ENCODE data around the gene NINJ2.

NINJ2 gene

DNA sequence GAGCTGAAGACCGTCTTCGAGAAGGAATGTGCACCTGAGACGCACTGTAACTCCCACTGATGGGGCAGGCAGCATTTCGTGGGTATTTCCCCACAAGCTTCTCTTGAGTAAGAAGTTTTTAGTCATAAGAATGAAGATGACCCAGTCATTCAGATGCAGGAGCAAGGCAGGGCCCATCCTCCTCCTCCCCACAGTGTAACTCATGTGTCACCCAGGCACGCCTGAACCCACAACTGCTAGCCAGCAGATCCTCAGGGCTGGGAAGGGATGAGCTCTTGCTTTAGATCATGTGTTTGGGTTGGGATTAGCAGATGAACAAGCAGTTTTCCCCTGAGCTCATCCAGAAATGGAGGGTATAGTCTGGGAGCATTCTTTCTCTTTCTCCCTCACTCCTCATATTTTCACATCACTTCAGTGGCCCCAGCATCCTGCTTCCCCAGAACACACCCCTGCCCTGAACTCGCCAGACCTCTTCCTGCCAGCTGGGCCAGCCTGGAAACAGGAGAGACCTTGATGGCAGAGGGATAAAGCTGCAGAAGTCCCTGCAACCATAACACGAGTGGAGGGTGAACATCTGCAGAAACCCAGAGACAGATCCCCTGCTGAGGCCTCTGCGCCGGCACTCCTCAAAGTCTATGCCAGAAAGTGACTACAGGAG lies 130.2 kb downstream of the NINJ2 start:
- Histone ChIP-seq H3K27me3 (ENCODE audit: control insufficient read depth, insufficient read depth, low read length) (no peaks in the 10 kb centered on the region), H3K4me2 (ENCODE audit: low read length) (no peak overlapping the region), H3K9ac (no peak overlapping the region), H3K79me2 (peaks cover 6% of the 10 kb centered on the region), H3K4me3 (ENCODE audit: low read depth, low read length) (no peak overlapping the region), H3K9me3 (ENCODE audit: control insufficient read depth, low read length) (no peaks in the 10 kb centered on the region), H3K27ac (no peak overlapping the region), H2AFZ (no peak overlapping the region), H3K4me1 (peaks cover 9% of the 10 kb centered on the region), H3K36me3 (ENCODE audit: control insufficient read depth, insufficient read depth, low read length) (no peaks in the 10 kb centered on the region)
- no peak for TF ChIP-seq CTCF (IDR thresholded peaks at IDR 0.05)

- no peak for TF ChIP-seq CTCF (IDR thresholded peaks at IDR 0.05)
- Histone ChIP-seq H3K79me2 (peaks cover 6% of the 10 kb centered on the region), H3K4me1 (peaks cover 9% of the 10 kb centered on the region), H3K4me3 (ENCODE audit: low read depth, low read length) (no peak overlapping the region), H3K36me3 (ENCODE audit: control insufficient read depth, insufficient read depth, low read length) (no peaks in the 10 kb centered on the region), H3K27ac (no peak overlapping the region), H3K27me3 (ENCODE audit: control insufficient read depth, insufficient read depth, low read length) (no peaks in the 10 kb centered on the region), H3K4me2 (ENCODE audit: low read length) (no peak overlapping the region), H3K9ac (no peak overlapping the region), H2AFZ (no peak overlapping the region), H3K9me3 (ENCODE audit: control insufficient read depth, low read length) (no peaks in the 10 kb centered on the region)
Measured at GRCh38 chr12:531951-532585, 131.2 kb downstream of the NINJ2 start.

DNA sequence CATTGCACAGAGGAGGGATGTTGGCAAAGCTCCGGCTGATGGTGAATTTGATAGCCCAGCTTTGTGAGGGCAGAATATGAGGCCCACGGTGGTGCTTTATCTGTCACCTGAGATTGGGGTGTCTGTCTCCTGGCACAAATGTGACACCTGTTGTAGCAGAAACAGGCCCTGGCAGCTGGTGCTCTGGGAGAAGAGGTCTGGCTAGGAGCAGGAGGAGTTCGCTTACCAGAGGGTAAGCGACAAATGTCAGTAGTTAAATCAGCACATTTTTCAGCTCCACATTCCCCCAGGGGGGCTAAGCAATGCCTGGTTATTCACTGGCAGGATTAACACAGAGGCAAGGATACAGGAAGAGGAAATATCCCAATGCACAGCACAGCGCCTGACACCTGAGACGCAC lies 132.4 kb downstream of the NINJ2 start:
- H3K27ac ChIP-seq = no peak overlapping the region
- no peaks in the 10 kb centered on the region for H3K9me3 ChIP-seq (ENCODE audit: control insufficient read depth, low read length)
- H3K9ac ChIP-seq = no peak overlapping the region
- H3K36me3 ChIP-seq (ENCODE audit: control insufficient read depth, insufficient read depth, low read length) = no peaks in the 10 kb centered on the region
- no peak overlapping the region for H2AFZ ChIP-seq
- H3K79me2 ChIP-seq = peaks cover 8% of the 10 kb centered on the region
- TF ChIP-seq CTCF (IDR thresholded peaks at IDR 0.05) = no peak
- H3K27me3 ChIP-seq (ENCODE audit: control insufficient read depth, insufficient read depth, low read length) = no peaks in the 10 kb centered on the region
- H3K4me2 ChIP-seq (ENCODE audit: low read length) = peak overlapping the region; percentile 7
- no peak overlapping the region for H3K4me3 ChIP-seq (ENCODE audit: low read depth, low read length)
- peaks cover 9% of the 10 kb centered on the region for H3K4me1 ChIP-seq

DNA sequence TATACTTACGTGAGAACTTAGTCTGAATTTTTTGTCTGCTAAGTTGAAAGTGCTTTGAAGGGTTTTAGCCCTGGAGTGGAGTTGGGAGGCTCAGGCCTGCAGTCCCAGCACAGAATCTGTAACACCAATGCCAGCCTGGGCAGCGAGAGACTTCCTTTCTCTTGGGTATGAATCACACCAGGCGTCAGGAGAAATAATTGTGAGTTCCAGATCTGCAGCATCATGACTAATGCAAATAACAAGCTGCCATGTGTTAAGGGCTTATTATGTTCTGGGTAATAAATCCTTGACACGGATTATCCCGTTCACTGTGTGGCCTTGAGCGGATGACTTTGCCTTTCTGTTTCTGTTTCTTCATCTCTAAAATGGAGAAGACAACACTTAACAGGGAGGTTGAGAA lies 132.9 kb downstream of the NINJ2 start:
- Histone ChIP-seq H3K79me2 (peaks cover 7% of the 10 kb centered on the region), H3K9me3 (ENCODE audit: control insufficient read depth, low read length) (no peaks in the 10 kb centered on the region), H3K4me1 (peaks cover 9% of the 10 kb centered on the region), H3K4me2 (ENCODE audit: low read length) (peak overlapping the region; percentile 7), H3K9ac (no peak overlapping the region), H3K4me3 (ENCODE audit: low read depth, low read length) (no peak overlapping the region), H2AFZ (no peak overlapping the region), H3K27me3 (ENCODE audit: control insufficient read depth, insufficient read depth, low read length) (no peaks in the 10 kb centered on the region), H3K36me3 (ENCODE audit: control insufficient read depth, insufficient read depth, low read length) (no peaks in the 10 kb centered on the region), H3K27ac (no peak overlapping the region)
- TF ChIP-seq CTCF (IDR thresholded peaks at IDR 0.05) = no peak

- Histone ChIP-seq H3K9me3 (ENCODE audit: control insufficient read depth, low read length) (no peaks in the 10 kb centered on the region), H3K4me1 (peaks cover 15% of the 10 kb centered on the region), H3K27me3 (ENCODE audit: control insufficient read depth, insufficient read depth, low read length) (no peaks in the 10 kb centered on the region), H3K36me3 (ENCODE audit: control insufficient read depth, insufficient read depth, low read length) (no peaks in the 10 kb centered on the region), H3K79me2 (peaks cover 4% of the 10 kb centered on the region), H3K4me2 (ENCODE audit: low read length) (no peak overlapping the region), H3K4me3 (ENCODE audit: low read depth, low read length) (no peak overlapping the region), H3K27ac (no peak overlapping the region), H2AFZ (no peak overlapping the region), H3K9ac (no peak overlapping the region)
- TF ChIP-seq CTCF (IDR thresholded peaks at IDR 0.05) = no peak
Measured at GRCh38 chr12:527729-528128, 135.5 kb downstream of the NINJ2 start.
